ENCODE measurements around the gene GNPTAB. TPM values are rescaled to one million over a fixed set of nuclear protein-coding genes. Genes with fewer than 3 reads are reported as not detected.

Gene GNPTAB
- total RNA-seq, 1 donor from 2014 or later: 25.9 TPM

DNA sequence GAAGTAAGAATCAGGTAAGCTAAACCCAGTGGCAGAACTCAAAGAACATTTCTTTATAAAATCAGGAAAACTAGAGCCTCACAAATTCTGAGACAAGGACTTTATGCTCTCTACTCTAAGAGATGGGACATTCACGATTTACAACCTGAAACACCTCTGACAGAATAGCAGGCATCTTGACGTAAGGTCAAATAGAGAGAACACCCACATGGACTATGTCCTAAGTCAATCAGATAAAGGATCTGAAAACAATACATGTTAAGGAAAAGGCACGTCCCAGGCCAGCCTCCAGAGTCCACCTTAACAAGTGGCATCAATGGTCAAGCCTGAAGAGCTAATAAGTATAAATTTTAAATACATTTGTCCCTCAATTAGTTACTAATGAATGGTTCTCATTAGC lies 51.6 kb downstream of the GNPTAB start:
- TF ChIP-seq CTCF (IDR thresholded peaks at IDR 0.05): no peak
- H3K27ac Mint-ChIP-seq (ENCODE audit: unreplicated experiment): no peak overlapping the region
- no peaks in the 10 kb centered on the region for H3K9me3 Mint-ChIP-seq (ENCODE audit: low read depth)
- DNase-seq (ENCODE audit: low spot score): no peak
- peaks cover 4% of the 10 kb centered on the region for H3K36me3 Mint-ChIP-seq (ENCODE audit: low read depth)
- H3K27me3 Mint-ChIP-seq (ENCODE audit: low read depth): no peaks in the 10 kb centered on the region
- no peak overlapping the region for H3K4me3 Mint-ChIP-seq (ENCODE audit: unreplicated experiment)
- H3K4me1 Mint-ChIP-seq (ENCODE audit: low read depth): peaks cover 27% of the 10 kb centered on the region

GRCh38 chr12:101777978-101778377 lies 52.8 kb downstream of the GNPTAB start:
- peak overlapping the region; percentile 79 for H3K27ac Mint-ChIP-seq (ENCODE audit: unreplicated experiment)
- H3K27me3 Mint-ChIP-seq (ENCODE audit: low read depth): no peaks in the 10 kb centered on the region
- H3K4me1 Mint-ChIP-seq (ENCODE audit: low read depth): peaks cover 17% of the 10 kb centered on the region
- H3K4me3 Mint-ChIP-seq (ENCODE audit: unreplicated experiment): no peak overlapping the region
- no peak for DNase-seq (ENCODE audit: low spot score)
- H3K36me3 Mint-ChIP-seq (ENCODE audit: low read depth): peaks cover 4% of the 10 kb centered on the region
- no peaks in the 10 kb centered on the region for H3K9me3 Mint-ChIP-seq (ENCODE audit: low read depth)
- no peak for TF ChIP-seq CTCF (IDR thresholded peaks at IDR 0.05)

GRCh38 chr12:101777485-101777884 lies 53.3 kb downstream of the GNPTAB start:
- no peaks in the 10 kb centered on the region for H3K9me3 Mint-ChIP-seq (ENCODE audit: low read depth)
- TF ChIP-seq CTCF (IDR thresholded peaks at IDR 0.05): no peak

GRCh38 chr12:101775816-101776215 lies 54.9 kb downstream of the GNPTAB start:
- H3K9me3 Mint-ChIP-seq (ENCODE audit: low read depth): no peaks in the 10 kb centered on the region
- DNase-seq (ENCODE audit: low spot score): no peak
- H3K4me3 Mint-ChIP-seq (ENCODE audit: unreplicated experiment): no peak overlapping the region
- no peak for TF ChIP-seq CTCF (IDR thresholded peaks at IDR 0.05)
- H3K27ac Mint-ChIP-seq (ENCODE audit: unreplicated experiment): no peak overlapping the region
- peaks cover 9% of the 10 kb centered on the region for H3K4me1 Mint-ChIP-seq (ENCODE audit: low read depth)
- peaks cover 4% of the 10 kb centered on the region for H3K36me3 Mint-ChIP-seq (ENCODE audit: low read depth)
- no peaks in the 10 kb centered on the region for H3K27me3 Mint-ChIP-seq (ENCODE audit: low read depth)

More at GRCh38 chr12:101777485-101777884, 53.3 kb downstream of the GNPTAB start:
- no peak for DNase-seq (ENCODE audit: low spot score)
- H3K4me1 Mint-ChIP-seq (ENCODE audit: low read depth): peaks cover 12% of the 10 kb centered on the region
- H3K27ac Mint-ChIP-seq (ENCODE audit: unreplicated experiment): no peak overlapping the region
- peaks cover 4% of the 10 kb centered on the region for H3K36me3 Mint-ChIP-seq (ENCODE audit: low read depth)
- no peaks in the 10 kb centered on the region for H3K27me3 Mint-ChIP-seq (ENCODE audit: low read depth)
- no peak overlapping the region for H3K4me3 Mint-ChIP-seq (ENCODE audit: unreplicated experiment)

GRCh38 chr12:101773650-101774162 lies 57.1 kb downstream of the GNPTAB start:
- no peaks in the 10 kb centered on the region for H3K9me3 Mint-ChIP-seq (ENCODE audit: low read depth)
- TF ChIP-seq CTCF (IDR thresholded peaks at IDR 0.05): peak; percentile 98

More at GRCh38 chr12:101773650-101774162, 57.1 kb downstream of the GNPTAB start:
- Mint-ChIP-seq H3K4me1 (ENCODE audit: low read depth) (peaks cover 9% of the 10 kb centered on the region), H3K27ac (ENCODE audit: unreplicated experiment) (no peak overlapping the region), H3K27me3 (ENCODE audit: low read depth) (no peaks in the 10 kb centered on the region), H3K4me3 (ENCODE audit: unreplicated experiment) (no peak overlapping the region), H3K36me3 (ENCODE audit: low read depth) (peaks cover 9% of the 10 kb centered on the region)
- no peak for DNase-seq (ENCODE audit: low spot score)

Measured in chondrocyte (in vitro differentiated cells).